Measurements from ENCODE around the gene TXNRD2.

TXNRD2 gene

GRCh38 chr22:19901577-19902244 is 39.9 kb downstream of the TXNRD2 start:
- FAIRE-seq (no peak), DNase-seq (ENCODE audit: insufficient read length, low spot score) (no peak)
- no peak for TF ChIP-seq POLR2AphosphoS5 (IDR thresholded peaks at IDR 0.05; ENCODE audit: low read depth, low read length)
- no peak for TF ChIP-seq PAX5 (IDR thresholded peaks at IDR 0.05; ENCODE audit: insufficient read depth, low read length, severe bottlenecking)
- no peak for TF ChIP-seq POLR2A (IDR thresholded peaks at IDR 0.05; ENCODE audit: low read depth, low read length)
- no peak for TF ChIP-seq TAF1 (IDR thresholded peaks at IDR 0.05; ENCODE audit: low read depth, low read length)
- TF ChIP-seq SPI1 (IDR thresholded peaks at IDR 0.05; ENCODE audit: low read depth, low read length), result no peak
- no peak for TF ChIP-seq POU2F2 (IDR thresholded peaks at IDR 0.05; ENCODE audit: low read depth, low read length)

GRCh38 chr22:19900707-19901436 is 40.7 kb downstream of the TXNRD2 start:
- DNase-seq (ENCODE audit: insufficient read length, low spot score) (no peak), FAIRE-seq (no peak)
- TF ChIP-seq TAF1 (IDR thresholded peaks at IDR 0.05; ENCODE audit: low read depth, low read length) (no peak), SPI1 (IDR thresholded peaks at IDR 0.05; ENCODE audit: low read depth, low read length) (no peak), POU2F2 (IDR thresholded peaks at IDR 0.05; ENCODE audit: low read depth, low read length) (no peak), POLR2A (IDR thresholded peaks at IDR 0.05; ENCODE audit: low read depth, low read length) (no peak), PAX5 (IDR thresholded peaks at IDR 0.05; ENCODE audit: insufficient read depth, low read length, severe bottlenecking) (no peak), POLR2AphosphoS5 (IDR thresholded peaks at IDR 0.05; ENCODE audit: low read depth, low read length) (no peak)

DNA sequence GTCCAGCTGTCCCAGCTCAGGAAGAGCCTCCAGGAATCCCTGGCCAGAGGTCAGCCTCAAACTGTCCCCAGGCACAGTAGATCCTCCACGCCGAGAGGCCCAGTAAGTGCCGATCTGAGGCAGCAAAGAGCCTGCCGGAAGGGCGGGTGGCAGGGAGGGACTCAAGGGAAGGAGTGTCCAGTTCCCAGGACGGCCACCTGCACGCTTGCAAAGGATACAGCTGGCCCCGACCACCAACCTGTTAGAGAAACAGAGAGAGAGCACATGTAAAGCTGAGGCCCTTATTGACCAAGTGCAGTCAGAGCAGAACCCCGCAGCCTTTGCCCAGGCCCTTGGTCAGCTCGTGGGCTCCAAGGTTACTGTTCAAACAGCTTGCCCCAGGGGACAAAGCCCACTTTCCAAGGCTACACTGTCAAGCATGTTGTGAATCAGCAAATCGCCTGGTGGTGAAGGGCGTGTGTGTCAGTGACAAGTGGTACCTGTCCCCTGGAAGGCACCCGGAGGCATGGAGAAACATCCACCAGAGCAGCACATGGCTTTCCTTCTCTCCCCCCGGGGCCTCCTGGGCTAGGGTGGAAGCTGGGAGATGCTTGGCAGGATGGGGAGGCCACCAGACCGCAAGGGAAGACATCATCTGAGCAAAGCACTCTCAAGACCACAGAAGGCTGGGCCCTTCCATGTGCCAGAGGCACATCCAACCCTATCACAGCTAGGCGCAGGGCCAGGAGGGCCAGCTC is 42.6 kb downstream of the TXNRD2 start:
- FAIRE-seq (no peak), DNase-seq (ENCODE audit: insufficient read length, low spot score) (no peak)
- TF ChIP-seq POLR2A (IDR thresholded peaks at IDR 0.05; ENCODE audit: low read depth, low read length), result no peak
- no peak for TF ChIP-seq POLR2AphosphoS5 (IDR thresholded peaks at IDR 0.05; ENCODE audit: low read depth, low read length)
- no peak for TF ChIP-seq TAF1 (IDR thresholded peaks at IDR 0.05; ENCODE audit: low read depth, low read length)
- no peak for TF ChIP-seq POU2F2 (IDR thresholded peaks at IDR 0.05; ENCODE audit: low read depth, low read length)
- TF ChIP-seq SPI1 (IDR thresholded peaks at IDR 0.05; ENCODE audit: low read depth, low read length), result no peak
- TF ChIP-seq PAX5 (IDR thresholded peaks at IDR 0.05; ENCODE audit: insufficient read depth, low read length, severe bottlenecking), result no peak

- no peak for TF ChIP-seq POLR2AphosphoS5 (IDR thresholded peaks at IDR 0.05; ENCODE audit: low read depth, low read length)
- no peak for TF ChIP-seq POU2F2 (IDR thresholded peaks at IDR 0.05; ENCODE audit: low read depth, low read length)
- TF ChIP-seq TAF1 (IDR thresholded peaks at IDR 0.05; ENCODE audit: low read depth, low read length), result no peak
- no peak for TF ChIP-seq POLR2A (IDR thresholded peaks at IDR 0.05; ENCODE audit: low read depth, low read length)
- TF ChIP-seq SPI1 (IDR thresholded peaks at IDR 0.05; ENCODE audit: low read depth, low read length), result no peak
- no peak for TF ChIP-seq PAX5 (IDR thresholded peaks at IDR 0.05; ENCODE audit: insufficient read depth, low read length, severe bottlenecking)
- DNase-seq (ENCODE audit: insufficient read length, low spot score), result no peak
- FAIRE-seq, result no peak
Measured at GRCh38 chr22:19898145-19898544, 43.5 kb downstream of the TXNRD2 start.

DNA sequence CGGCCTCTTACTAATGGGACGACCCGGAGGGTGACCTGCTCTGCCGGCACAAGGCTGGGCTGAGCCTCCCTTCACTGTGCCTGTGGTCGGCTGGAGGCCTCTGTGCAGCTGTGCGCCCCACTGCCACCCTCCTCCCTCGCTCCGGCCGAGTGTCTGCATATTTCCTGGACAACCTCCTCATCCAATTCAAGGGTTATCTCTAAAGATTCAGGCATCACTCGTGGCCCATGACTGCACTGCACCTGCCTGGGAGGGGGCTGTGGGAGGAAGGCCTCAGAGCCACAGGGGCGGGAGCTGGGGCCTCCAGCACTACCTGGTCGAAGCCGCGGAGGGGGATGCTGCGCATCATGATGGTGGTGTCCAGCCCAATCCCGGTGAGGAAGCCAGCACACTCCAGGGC is 43.9 kb downstream of the TXNRD2 start:
- FAIRE-seq (no peak), DNase-seq (ENCODE audit: insufficient read length, low spot score) (no peak)
- TF ChIP-seq POLR2A (IDR thresholded peaks at IDR 0.05; ENCODE audit: low read depth, low read length) (no peak), PAX5 (IDR thresholded peaks at IDR 0.05; ENCODE audit: insufficient read depth, low read length, severe bottlenecking) (no peak), POLR2AphosphoS5 (IDR thresholded peaks at IDR 0.05; ENCODE audit: low read depth, low read length) (no peak), POU2F2 (IDR thresholded peaks at IDR 0.05; ENCODE audit: low read depth, low read length) (no peak), TAF1 (IDR thresholded peaks at IDR 0.05; ENCODE audit: low read depth, low read length) (no peak), SPI1 (IDR thresholded peaks at IDR 0.05; ENCODE audit: low read depth, low read length) (no peak)

DNA sequence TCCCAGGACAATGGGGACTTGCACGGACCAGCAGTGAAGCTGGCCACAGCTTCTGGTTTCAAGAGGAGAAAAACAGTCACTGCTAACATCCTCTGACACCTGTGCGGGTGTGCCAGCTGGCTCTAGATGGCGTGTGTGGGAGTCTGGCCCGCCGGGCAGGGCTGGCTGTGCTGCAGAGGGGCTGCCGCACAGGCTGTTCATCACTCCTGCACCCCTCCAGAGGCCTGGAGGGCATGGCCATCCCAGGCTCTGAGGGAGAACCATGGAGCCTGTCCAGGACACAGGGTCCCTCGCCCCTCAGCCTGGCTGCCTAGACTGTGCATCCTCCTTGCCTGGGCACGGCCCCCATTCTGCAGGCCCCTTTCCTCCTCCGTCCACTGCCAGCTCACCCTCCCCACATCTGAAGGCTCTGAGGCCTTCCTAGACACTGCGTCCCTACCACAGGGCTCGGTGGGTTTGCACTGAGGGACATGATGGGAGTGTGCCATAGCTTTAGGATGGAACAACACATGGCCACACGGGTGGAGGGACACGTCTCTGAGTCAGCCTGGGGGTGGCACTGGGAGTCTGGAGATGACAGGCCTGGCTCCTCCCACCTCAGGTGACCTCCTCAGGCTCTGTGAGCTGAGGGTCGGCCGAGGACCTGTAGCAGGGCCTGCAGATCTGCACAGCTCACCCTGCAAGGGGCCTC is 44.8 kb downstream of the TXNRD2 start:
- FAIRE-seq, result no peak
- TF ChIP-seq TAF1 (IDR thresholded peaks at IDR 0.05; ENCODE audit: low read depth, low read length), result no peak
- TF ChIP-seq POLR2AphosphoS5 (IDR thresholded peaks at IDR 0.05; ENCODE audit: low read depth, low read length), result no peak
- no peak for TF ChIP-seq POU2F2 (IDR thresholded peaks at IDR 0.05; ENCODE audit: low read depth, low read length)
- TF ChIP-seq PAX5 (IDR thresholded peaks at IDR 0.05; ENCODE audit: insufficient read depth, low read length, severe bottlenecking), result no peak
- no peak for TF ChIP-seq POLR2A (IDR thresholded peaks at IDR 0.05; ENCODE audit: low read depth, low read length)
- no peak for TF ChIP-seq SPI1 (IDR thresholded peaks at IDR 0.05; ENCODE audit: low read depth, low read length)
- no peak for DNase-seq (ENCODE audit: insufficient read length, low spot score)

- DNase-seq (ENCODE audit: insufficient read length, low spot score) (no peak), FAIRE-seq (no peak)
- TF ChIP-seq POLR2A (IDR thresholded peaks at IDR 0.05; ENCODE audit: low read depth, low read length) (no peak), PAX5 (IDR thresholded peaks at IDR 0.05; ENCODE audit: insufficient read depth, low read length, severe bottlenecking) (no peak), SPI1 (IDR thresholded peaks at IDR 0.05; ENCODE audit: low read depth, low read length) (no peak), TAF1 (IDR thresholded peaks at IDR 0.05; ENCODE audit: low read depth, low read length) (no peak), POLR2AphosphoS5 (IDR thresholded peaks at IDR 0.05; ENCODE audit: low read depth, low read length) (no peak), POU2F2 (IDR thresholded peaks at IDR 0.05; ENCODE audit: low read depth, low read length) (no peak)
Measured at GRCh38 chr22:19895160-19895849, 46.3 kb downstream of the TXNRD2 start.

GRCh38 chr22:19893363-19893762 is 48.3 kb downstream of the TXNRD2 start:
- DNase-seq (ENCODE audit: insufficient read length, low spot score) (no peak), FAIRE-seq (no peak)
- TF ChIP-seq SPI1 (IDR thresholded peaks at IDR 0.05; ENCODE audit: low read depth, low read length) (no peak), POLR2A (IDR thresholded peaks at IDR 0.05; ENCODE audit: low read depth, low read length) (no peak), POU2F2 (IDR thresholded peaks at IDR 0.05; ENCODE audit: low read depth, low read length) (no peak), PAX5 (IDR thresholded peaks at IDR 0.05; ENCODE audit: insufficient read depth, low read length, severe bottlenecking) (no peak), TAF1 (IDR thresholded peaks at IDR 0.05; ENCODE audit: low read depth, low read length) (no peak), POLR2AphosphoS5 (IDR thresholded peaks at IDR 0.05; ENCODE audit: low read depth, low read length) (no peak)
